Hepatocyte (in vitro differentiated cells): Measurements from ENCODE around the gene ELAVL3.

Experiments
- EZH2 ChIP-seq: fragments of 200-600 bp; sonication (generic); IDR thresholded peaks from 2 replicates; pipeline ENCODE4 v1.6.1; 2016; ENCODE audit warnings: antibody characterized with exemption, mild to moderate bottlenecking, borderline replicate concordance
- EZH2phosphoT487 ChIP-seq: fragments of 200-600 bp; sonication (generic); IDR thresholded peaks from one replicate; pipeline ENCODE4 v1.6.1; 2018; ENCODE audit warnings: antibody characterized with exemption, mild to moderate bottlenecking, low read depth, moderate library complexity; ENCODE audit not compliant: unreplicated experiment, severe bottlenecking
- TF ChIP-seq, protein P1 (sequence below): fragments of 200-600 bp; sonication (generic); IDR thresholded peaks from 2 replicates; pipeline ENCODE4 v1.5.1; 2016; ENCODE audit warnings: antibody characterized with exemption, mild to moderate bottlenecking; ENCODE audit not compliant: poor library complexity

- TF ChIP-seq, protein P1, sequence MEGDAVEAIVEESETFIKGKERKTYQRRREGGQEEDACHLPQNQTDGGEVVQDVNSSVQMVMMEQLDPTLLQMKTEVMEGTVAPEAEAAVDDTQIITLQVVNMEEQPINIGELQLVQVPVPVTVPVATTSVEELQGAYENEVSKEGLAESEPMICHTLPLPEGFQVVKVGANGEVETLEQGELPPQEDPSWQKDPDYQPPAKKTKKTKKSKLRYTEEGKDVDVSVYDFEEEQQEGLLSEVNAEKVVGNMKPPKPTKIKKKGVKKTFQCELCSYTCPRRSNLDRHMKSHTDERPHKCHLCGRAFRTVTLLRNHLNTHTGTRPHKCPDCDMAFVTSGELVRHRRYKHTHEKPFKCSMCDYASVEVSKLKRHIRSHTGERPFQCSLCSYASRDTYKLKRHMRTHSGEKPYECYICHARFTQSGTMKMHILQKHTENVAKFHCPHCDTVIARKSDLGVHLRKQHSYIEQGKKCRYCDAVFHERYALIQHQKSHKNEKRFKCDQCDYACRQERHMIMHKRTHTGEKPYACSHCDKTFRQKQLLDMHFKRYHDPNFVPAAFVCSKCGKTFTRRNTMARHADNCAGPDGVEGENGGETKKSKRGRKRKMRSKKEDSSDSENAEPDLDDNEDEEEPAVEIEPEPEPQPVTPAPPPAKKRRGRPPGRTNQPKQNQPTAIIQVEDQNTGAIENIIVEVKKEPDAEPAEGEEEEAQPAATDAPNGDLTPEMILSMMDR, result no peak
- no peak for TF ChIP-seq EZH2
- no peak for TF ChIP-seq EZH2phosphoT487
These were observed 62.7 kb downstream of the ELAVL3 start for GRCh38 chr19:11418094-11418548.
